ENCODE measurements around the gene TMCC2.

DNA sequence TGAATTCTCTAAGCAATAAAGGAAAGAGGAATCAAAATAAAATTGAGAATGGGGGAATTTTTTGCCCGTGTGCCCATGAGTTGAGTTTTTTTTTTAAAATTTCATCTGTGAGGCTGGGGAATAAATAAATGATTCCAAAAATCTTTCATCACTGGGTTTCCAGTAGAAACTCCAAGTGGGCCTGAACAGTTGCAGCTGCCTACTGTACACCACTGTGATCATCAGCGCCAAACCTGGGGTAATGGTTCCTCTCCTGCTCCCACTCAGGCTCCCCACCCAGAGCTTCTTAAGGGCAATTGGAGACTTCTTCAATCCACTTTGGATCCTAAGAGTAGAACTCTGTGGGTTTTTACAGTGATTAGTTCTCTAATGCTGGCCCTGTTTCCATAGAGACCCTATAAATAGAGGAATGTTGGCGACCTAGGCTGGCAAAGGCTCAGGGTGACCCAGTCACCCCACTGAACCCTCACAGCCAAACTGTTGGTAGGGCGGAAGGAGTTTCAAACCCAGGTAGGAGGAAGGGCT lies 9.3 kb downstream of the TMCC2 start:
- TF ChIP-seq, protein P1, sequence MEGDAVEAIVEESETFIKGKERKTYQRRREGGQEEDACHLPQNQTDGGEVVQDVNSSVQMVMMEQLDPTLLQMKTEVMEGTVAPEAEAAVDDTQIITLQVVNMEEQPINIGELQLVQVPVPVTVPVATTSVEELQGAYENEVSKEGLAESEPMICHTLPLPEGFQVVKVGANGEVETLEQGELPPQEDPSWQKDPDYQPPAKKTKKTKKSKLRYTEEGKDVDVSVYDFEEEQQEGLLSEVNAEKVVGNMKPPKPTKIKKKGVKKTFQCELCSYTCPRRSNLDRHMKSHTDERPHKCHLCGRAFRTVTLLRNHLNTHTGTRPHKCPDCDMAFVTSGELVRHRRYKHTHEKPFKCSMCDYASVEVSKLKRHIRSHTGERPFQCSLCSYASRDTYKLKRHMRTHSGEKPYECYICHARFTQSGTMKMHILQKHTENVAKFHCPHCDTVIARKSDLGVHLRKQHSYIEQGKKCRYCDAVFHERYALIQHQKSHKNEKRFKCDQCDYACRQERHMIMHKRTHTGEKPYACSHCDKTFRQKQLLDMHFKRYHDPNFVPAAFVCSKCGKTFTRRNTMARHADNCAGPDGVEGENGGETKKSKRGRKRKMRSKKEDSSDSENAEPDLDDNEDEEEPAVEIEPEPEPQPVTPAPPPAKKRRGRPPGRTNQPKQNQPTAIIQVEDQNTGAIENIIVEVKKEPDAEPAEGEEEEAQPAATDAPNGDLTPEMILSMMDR (conservative IDR thresholded peaks at IDR 0.05; ENCODE audit: low read depth in 2 of 2) = no peak
- TF ChIP-seq, protein P2, sequence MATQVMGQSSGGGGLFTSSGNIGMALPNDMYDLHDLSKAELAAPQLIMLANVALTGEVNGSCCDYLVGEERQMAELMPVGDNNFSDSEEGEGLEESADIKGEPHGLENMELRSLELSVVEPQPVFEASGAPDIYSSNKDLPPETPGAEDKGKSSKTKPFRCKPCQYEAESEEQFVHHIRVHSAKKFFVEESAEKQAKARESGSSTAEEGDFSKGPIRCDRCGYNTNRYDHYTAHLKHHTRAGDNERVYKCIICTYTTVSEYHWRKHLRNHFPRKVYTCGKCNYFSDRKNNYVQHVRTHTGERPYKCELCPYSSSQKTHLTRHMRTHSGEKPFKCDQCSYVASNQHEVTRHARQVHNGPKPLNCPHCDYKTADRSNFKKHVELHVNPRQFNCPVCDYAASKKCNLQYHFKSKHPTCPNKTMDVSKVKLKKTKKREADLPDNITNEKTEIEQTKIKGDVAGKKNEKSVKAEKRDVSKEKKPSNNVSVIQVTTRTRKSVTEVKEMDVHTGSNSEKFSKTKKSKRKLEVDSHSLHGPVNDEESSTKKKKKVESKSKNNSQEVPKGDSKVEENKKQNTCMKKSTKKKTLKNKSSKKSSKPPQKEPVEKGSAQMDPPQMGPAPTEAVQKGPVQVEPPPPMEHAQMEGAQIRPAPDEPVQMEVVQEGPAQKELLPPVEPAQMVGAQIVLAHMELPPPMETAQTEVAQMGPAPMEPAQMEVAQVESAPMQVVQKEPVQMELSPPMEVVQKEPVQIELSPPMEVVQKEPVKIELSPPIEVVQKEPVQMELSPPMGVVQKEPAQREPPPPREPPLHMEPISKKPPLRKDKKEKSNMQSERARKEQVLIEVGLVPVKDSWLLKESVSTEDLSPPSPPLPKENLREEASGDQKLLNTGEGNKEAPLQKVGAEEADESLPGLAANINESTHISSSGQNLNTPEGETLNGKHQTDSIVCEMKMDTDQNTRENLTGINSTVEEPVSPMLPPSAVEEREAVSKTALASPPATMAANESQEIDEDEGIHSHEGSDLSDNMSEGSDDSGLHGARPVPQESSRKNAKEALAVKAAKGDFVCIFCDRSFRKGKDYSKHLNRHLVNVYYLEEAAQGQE (IDR thresholded peaks at IDR 0.05; ENCODE audit: unreplicated experiment) = no peak
- no peak for TF ChIP-seq CREB1 (CRISPR knock-in tag; IDR thresholded peaks at IDR 0.05; ENCODE audit: low read depth)
- no peak for TF ChIP-seq POLR2AphosphoS5 (IDR thresholded peaks at IDR 0.05; ENCODE audit: low read depth)
- TF ChIP-seq STAT1 (IDR thresholded peaks at IDR 0.05; ENCODE audit: unreplicated experiment) = no peak
- no peak for TF ChIP-seq JUNB (IDR thresholded peaks at IDR 0.05; ENCODE audit: unreplicated experiment)

Measured in GM23338 (cell line).